K562 (cell line): ENCODE results near the gene GNB2. TPM values are rescaled to one million over a fixed set of nuclear protein-coding genes. Genes with fewer than 3 reads are reported as not detected.

Experiments used
- ETS1 ChIP-seq: conservative IDR thresholded peaks from 2 replicates; pipeline ENCODE4 v1.6.1; 2011; ENCODE audit warnings: low read depth, mild to moderate bottlenecking, low read length; ENCODE audit not compliant: control insufficient read depth
- MEF2D ChIP-seq: conservative IDR thresholded peaks from 2 replicates; pipeline ENCODE4 v1.6.1; 2016; ENCODE audit warnings: low read depth, missing genetic modification characterization, missing compliant biosample characterization
- MXD1 ChIP-seq: fragments of 250-450 bp; sonication (Bioruptor Pico); IDR thresholded peaks from 2 replicates; pipeline ENCODE4 v1.8.0; 2021; ENCODE audit warnings: borderline replicate concordance, mild to moderate bottlenecking, moderate library complexity; ENCODE audit not compliant: poor library complexity, severe bottlenecking
- NFATC3 ChIP-seq: fragments of 450-650 bp; IDR thresholded peaks from 2 replicates; pipeline ENCODE4 v1.6.1; 2017; ENCODE audit warnings: mild to moderate bottlenecking
- NFE2 ChIP-seq: IDR thresholded peaks from 2 replicates; pipeline ENCODE4 v1.6.1; 2014; ENCODE audit warnings: antibody characterized with exemption, low read depth
- SAFB2 ChIP-seq: fragments of 200-400 bp; formaldehyde crosslinking; IDR thresholded peaks from 2 replicates; pipeline ENCODE4 v1.6.1; 2018; ENCODE audit warnings: borderline replicate concordance, low read length, low read depth, moderate library complexity; ENCODE audit not compliant: severe bottlenecking
- TBL1XR1 ChIP-seq, 2 experiments: IDR thresholded peaks; 2 replicates each; pipeline ENCODE4 v1.6.1; 2012; ENCODE audit warnings: improper control_type of control experiment in 2 of 2, low read length in 2 of 2, mild to moderate bottlenecking in 1 of 2
- TFAM ChIP-seq: fragments of 250-450 bp; sonication (Bioruptor Pico); conservative IDR thresholded peaks from 2 replicates; pipeline ENCODE4 v1.5.0; 2021; ENCODE audit warnings: mild to moderate bottlenecking, moderate library complexity
- TRIM28 ChIP-seq: fragments of 450-650 bp; IDR thresholded peaks from 2 replicates; pipeline ENCODE4 v1.6.1; 2017
- ZNF764 ChIP-seq: fragments of 250-450 bp; sonication (Bioruptor Pico); IDR thresholded peaks from 2 replicates; pipeline ENCODE4 v1.4.0; 2020; ENCODE audit warnings: low read depth, mild to moderate bottlenecking, moderate library complexity
- polyA plus RNA-seq, 8 experiments: library from polyadenylated mRNA; depleted of rRNA in 4 of 8; stranded (reverse) in 5 of 8; unstranded in 3 of 8; fragments of >200 nt; fragmentation: Nextera tagmentation in 2 of 8; fragmentation: Illumina TruSeq in 1 of 8; extraction: Ambion mirVana in 2 of 8; extraction: Trizol in 1 of 8; gene quantifications; 2 replicates each; pipeline versions ENCODE4 v1.2.1 to v1.2.3, GENCODE V29; 2011 to 2014; ENCODE audit warnings: inconsistent platforms in 1 of 8, missing spikeins in 1 of 8
- total RNA-seq, 7 experiments: library from RNA; depleted of rRNA in 6 of 7; stranded (reverse); fragments of >200 nt in 6 of 7; fragmentation: Illumina TruSeq in 2 of 7; extraction: Trizol in 2 of 7; gene quantifications; 2 replicates each; pipeline versions ENCODE4 v1.2.1 to v1.2.3, GENCODE V29; 2011 to 2021; ENCODE audit warnings: low replicate concordance in 1 of 7
- TF ChIP-seq, protein P1 (sequence below): fragments of 200-800 bp; sonication (Bioruptor generic); IDR thresholded peaks from 2 replicates; pipeline ENCODE4 v1.6.1; 2017; ENCODE audit warnings: missing genetic modification characterization, missing compliant biosample characterization
- TF ChIP-seq, protein P2 (sequence below): sonication (generic); formaldehyde crosslinking; IDR thresholded peaks from 2 replicates; pipeline ENCODE4 v1.8.0; 2022; ENCODE audit warnings: mild to moderate bottlenecking, missing genetic modification reagents
- TF ChIP-seq, protein P3 (sequence below): fragments of 250-450 bp; sonication (Bioruptor Pico); IDR thresholded peaks from 2 replicates; pipeline ENCODE4 v1.9.0; 2021; ENCODE audit warnings: mild to moderate bottlenecking, inconsistent platforms
- TF ChIP-seq, protein P4 (sequence below): fragments of 250-450 bp; sonication (Bioruptor Pico); IDR thresholded peaks from 2 replicates; pipeline ENCODE4 v1.4.0; 2020; ENCODE audit warnings: mild to moderate bottlenecking

GNB2 gene
- total and polyA plus RNA-seq, 9 of the 15 experiments (the other 6 are each of a cell fraction or from before 2014, with no cell fraction given) = 0.65 to 320 (median 104) TPM

DNA sequence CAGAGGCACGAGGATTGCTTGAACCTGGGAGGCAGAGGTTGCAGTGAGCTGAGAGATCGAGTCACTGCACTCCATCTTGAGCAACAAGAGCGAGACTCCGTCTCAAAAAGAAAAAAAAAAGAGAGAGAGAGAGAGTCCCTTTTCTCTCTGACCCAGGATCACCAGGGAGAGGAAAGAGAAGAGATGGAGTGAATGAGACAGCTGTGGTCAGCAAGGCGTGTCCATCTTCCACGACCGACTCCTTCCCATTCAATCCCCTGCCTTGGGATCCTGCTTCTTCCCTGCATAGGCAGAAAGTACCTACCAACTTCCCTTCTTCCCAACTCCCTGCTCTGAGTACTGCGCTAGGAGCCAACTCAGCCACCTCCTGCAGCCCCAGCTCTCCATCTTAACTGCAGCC is 54.7 kb downstream of the GNB2 start (continued):
- TF ChIP-seq TFAM (CRISPR knock-in tag) (no peak), SAFB2 (no peak), NFATC3 (no peak), ZNF764 (CRISPR knock-in tag) (no peak), ETS1 (no peak), TRIM28 (no peak), MXD1 (CRISPR knock-in tag) (no peak), MEF2D (no peak), TBL1XR1 (IDR thresholded peaks at IDR 0.05; ENCODE audit: low read length in 2 of 2) (no peak), NFE2 (no peak)
- TF ChIP-seq, protein P1, sequence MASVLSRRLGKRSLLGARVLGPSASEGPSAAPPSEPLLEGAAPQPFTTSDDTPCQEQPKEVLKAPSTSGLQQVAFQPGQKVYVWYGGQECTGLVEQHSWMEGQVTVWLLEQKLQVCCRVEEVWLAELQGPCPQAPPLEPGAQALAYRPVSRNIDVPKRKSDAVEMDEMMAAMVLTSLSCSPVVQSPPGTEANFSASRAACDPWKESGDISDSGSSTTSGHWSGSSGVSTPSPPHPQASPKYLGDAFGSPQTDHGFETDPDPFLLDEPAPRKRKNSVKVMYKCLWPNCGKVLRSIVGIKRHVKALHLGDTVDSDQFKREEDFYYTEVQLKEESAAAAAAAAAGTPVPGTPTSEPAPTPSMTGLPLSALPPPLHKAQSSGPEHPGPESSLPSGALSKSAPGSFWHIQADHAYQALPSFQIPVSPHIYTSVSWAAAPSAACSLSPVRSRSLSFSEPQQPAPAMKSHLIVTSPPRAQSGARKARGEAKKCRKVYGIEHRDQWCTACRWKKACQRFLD (CRISPR knock-in tag) = no peak
- TF ChIP-seq, protein P2, sequence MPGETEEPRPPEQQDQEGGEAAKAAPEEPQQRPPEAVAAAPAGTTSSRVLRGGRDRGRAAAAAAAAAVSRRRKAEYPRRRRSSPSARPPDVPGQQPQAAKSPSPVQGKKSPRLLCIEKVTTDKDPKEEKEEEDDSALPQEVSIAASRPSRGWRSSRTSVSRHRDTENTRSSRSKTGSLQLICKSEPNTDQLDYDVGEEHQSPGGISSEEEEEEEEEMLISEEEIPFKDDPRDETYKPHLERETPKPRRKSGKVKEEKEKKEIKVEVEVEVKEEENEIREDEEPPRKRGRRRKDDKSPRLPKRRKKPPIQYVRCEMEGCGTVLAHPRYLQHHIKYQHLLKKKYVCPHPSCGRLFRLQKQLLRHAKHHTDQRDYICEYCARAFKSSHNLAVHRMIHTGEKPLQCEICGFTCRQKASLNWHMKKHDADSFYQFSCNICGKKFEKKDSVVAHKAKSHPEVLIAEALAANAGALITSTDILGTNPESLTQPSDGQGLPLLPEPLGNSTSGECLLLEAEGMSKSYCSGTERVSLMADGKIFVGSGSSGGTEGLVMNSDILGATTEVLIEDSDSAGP (CRISPR knock-in tag) = no peak
- TF ChIP-seq, protein P3, sequence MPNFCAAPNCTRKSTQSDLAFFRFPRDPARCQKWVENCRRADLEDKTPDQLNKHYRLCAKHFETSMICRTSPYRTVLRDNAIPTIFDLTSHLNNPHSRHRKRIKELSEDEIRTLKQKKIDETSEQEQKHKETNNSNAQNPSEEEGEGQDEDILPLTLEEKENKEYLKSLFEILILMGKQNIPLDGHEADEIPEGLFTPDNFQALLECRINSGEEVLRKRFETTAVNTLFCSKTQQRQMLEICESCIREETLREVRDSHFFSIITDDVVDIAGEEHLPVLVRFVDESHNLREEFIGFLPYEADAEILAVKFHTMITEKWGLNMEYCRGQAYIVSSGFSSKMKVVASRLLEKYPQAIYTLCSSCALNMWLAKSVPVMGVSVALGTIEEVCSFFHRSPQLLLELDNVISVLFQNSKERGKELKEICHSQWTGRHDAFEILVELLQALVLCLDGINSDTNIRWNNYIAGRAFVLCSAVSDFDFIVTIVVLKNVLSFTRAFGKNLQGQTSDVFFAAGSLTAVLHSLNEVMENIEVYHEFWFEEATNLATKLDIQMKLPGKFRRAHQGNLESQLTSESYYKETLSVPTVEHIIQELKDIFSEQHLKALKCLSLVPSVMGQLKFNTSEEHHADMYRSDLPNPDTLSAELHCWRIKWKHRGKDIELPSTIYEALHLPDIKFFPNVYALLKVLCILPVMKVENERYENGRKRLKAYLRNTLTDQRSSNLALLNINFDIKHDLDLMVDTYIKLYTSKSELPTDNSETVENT (CRISPR knock-in tag) = no peak
- TF ChIP-seq, protein P4, sequence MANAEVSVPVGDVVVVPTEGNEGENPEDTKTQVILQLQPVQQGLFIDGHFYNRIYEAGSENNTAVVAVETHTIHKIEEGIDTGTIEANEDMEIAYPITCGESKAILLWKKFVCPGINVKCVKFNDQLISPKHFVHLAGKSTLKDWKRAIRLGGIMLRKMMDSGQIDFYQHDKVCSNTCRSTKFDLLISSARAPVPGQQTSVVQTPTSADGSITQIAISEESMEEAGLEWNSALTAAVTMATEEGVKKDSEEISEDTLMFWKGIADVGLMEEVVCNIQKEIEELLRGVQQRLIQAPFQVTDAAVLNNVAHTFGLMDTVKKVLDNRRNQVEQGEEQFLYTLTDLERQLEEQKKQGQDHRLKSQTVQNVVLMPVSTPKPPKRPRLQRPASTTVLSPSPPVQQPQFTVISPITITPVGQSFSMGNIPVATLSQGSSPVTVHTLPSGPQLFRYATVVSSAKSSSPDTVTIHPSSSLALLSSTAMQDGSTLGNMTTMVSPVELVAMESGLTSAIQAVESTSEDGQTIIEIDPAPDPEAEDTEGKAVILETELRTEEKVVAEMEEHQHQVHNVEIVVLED (CRISPR knock-in tag) = no peak
